Muscle layer of duodenum (tissue), 2 donors: ENCODE measurements around the gene ACTN4.

Experiments
- H3K27ac ChIP-seq: one replicate; pipeline ENCODE4 v1.7.0; 2013; ENCODE audit warnings: mild to moderate bottlenecking, low read length
- H3K27me3 ChIP-seq: one replicate; pipeline ENCODE4 v1.7.0; 2013; ENCODE audit warnings: low read depth, mild to moderate bottlenecking, control low read depth, low read length
- H3K36me3 ChIP-seq, 2 donors: one replicate each; pipeline ENCODE4 v1.7.0; 2013; ENCODE audit warnings: low read length in 2 of 2, control low read depth in 1 of 2, mild to moderate bottlenecking in 1 of 2; ENCODE audit not compliant: insufficient read depth in 2 of 2, control insufficient read depth in 1 of 2
- H3K4me1 ChIP-seq, 2 donors: one replicate each; pipeline ENCODE4 v1.7.0; 2013; ENCODE audit warnings: low read length in 2 of 2, mild to moderate bottlenecking in 2 of 2, control low read depth in 1 of 2, moderate library complexity in 1 of 2; ENCODE audit not compliant: insufficient read depth in 2 of 2, control insufficient read depth in 1 of 2
- H3K4me3 ChIP-seq, 2 donors: one replicate each; pipeline ENCODE4 v1.7.0; 2013; ENCODE audit warnings: low read length in 2 of 2, low read depth in 1 of 2, mild to moderate bottlenecking in 1 of 2
- H3K9me3 ChIP-seq, 2 donors: one replicate each; pipeline ENCODE4 v1.7.0; 2013; ENCODE audit warnings: low read length in 2 of 2, control low read depth in 1 of 2, mild to moderate bottlenecking in 1 of 2; ENCODE audit not compliant: control insufficient read depth in 1 of 2
- donor health status: healthy.

The ACTN4 gene

GRCh38 chr19:38674388-38675171, 27.1 kb downstream of the ACTN4 start:
- H3K27me3 ChIP-seq, result no peaks in the 10 kb centered on the region
- H3K4me3 ChIP-seq, result no peak overlapping the region
- H3K36me3 ChIP-seq, result peaks cover 0 to 3% of the 10 kb centered on the region in 2 donors
- peaks cover 52 to 60% of the 10 kb centered on the region in 2 donors for H3K4me1 ChIP-seq
- H3K27ac ChIP-seq, result peak overlapping the region; percentile 91
- no peaks in the 10 kb centered on the region for H3K9me3 ChIP-seq

GRCh38 chr19:38675611-38676010, 28.2 kb downstream of the ACTN4 start:
- no peak overlapping the region for H3K4me3 ChIP-seq
- no peaks in the 10 kb centered on the region for H3K9me3 ChIP-seq
- no peaks in the 10 kb centered on the region for H3K27me3 ChIP-seq
- H3K4me1 ChIP-seq, result peaks cover 54% of the 10 kb centered on the region in 2 donors
- H3K36me3 ChIP-seq, result no peaks in the 10 kb centered on the region
- H3K27ac ChIP-seq, result peak overlapping the region; percentile 91

GRCh38 chr19:38676023-38676877, 28.8 kb downstream of the ACTN4 start:
- H3K4me3 ChIP-seq, result peak overlapping the region; percentile 23 to 40
- H3K27ac ChIP-seq, result peak overlapping the region; percentile 91
- no peaks in the 10 kb centered on the region for H3K9me3 ChIP-seq
- H3K27me3 ChIP-seq, result no peaks in the 10 kb centered on the region
- no peaks in the 10 kb centered on the region for H3K36me3 ChIP-seq
- peaks cover 50 to 51% of the 10 kb centered on the region in 2 donors for H3K4me1 ChIP-seq

GRCh38 chr19:38676878-38677646, 29.6 kb downstream of the ACTN4 start:
- Histone ChIP-seq H3K4me3 (peak overlapping the region in 1 of 2 donors; percentile 23), H3K36me3 (no peaks in the 10 kb centered on the region), H3K27me3 (no peaks in the 10 kb centered on the region), H3K27ac (peak overlapping the region; percentile 91), H3K4me1 (peaks cover 45 to 48% of the 10 kb centered on the region in 2 donors), H3K9me3 (no peaks in the 10 kb centered on the region)

- H3K9me3 ChIP-seq, result no peaks in the 10 kb centered on the region
- H3K4me3 ChIP-seq, result no peak overlapping the region
- H3K36me3 ChIP-seq, result peaks cover 0 to 4% of the 10 kb centered on the region in 2 donors
- peak overlapping the region; percentile 62 for H3K27ac ChIP-seq
- no peaks in the 10 kb centered on the region for H3K27me3 ChIP-seq
- H3K4me1 ChIP-seq, result peaks cover 48 to 50% of the 10 kb centered on the region in 2 donors
Observed at GRCh38 chr19:38678217-38678890, 30.9 kb downstream of the ACTN4 start.

GRCh38 chr19:38678891-38679494, 31.5 kb downstream of the ACTN4 start:
- peak overlapping the region; percentile 62 for H3K27ac ChIP-seq
- no peak overlapping the region for H3K4me3 ChIP-seq
- H3K36me3 ChIP-seq, result peaks cover 0 to 9% of the 10 kb centered on the region in 2 donors
- H3K27me3 ChIP-seq, result no peaks in the 10 kb centered on the region
- H3K4me1 ChIP-seq, result peaks cover 51 to 53% of the 10 kb centered on the region in 2 donors
- H3K9me3 ChIP-seq, result no peaks in the 10 kb centered on the region

GRCh38 chr19:38679839-38680238, 32.4 kb downstream of the ACTN4 start:
- Histone ChIP-seq H3K27me3 (no peaks in the 10 kb centered on the region), H3K4me1 (peaks cover 52 to 57% of the 10 kb centered on the region in 2 donors), H3K9me3 (no peaks in the 10 kb centered on the region), H3K36me3 (peaks cover 0 to 15% of the 10 kb centered on the region in 2 donors), H3K27ac (peak overlapping the region; percentile 62), H3K4me3 (no peak overlapping the region)

GRCh38 chr19:38682195-38682867, 34.9 kb downstream of the ACTN4 start:
- Histone ChIP-seq H3K9me3 (no peaks in the 10 kb centered on the region), H3K27ac (peak overlapping the region; percentile 94), H3K27me3 (no peaks in the 10 kb centered on the region), H3K4me3 (peak overlapping the region in 1 of 2 donors; percentile 2), H3K36me3 (peaks cover 0 to 28% of the 10 kb centered on the region in 2 donors), H3K4me1 (peaks cover 49 to 52% of the 10 kb centered on the region in 2 donors)

GRCh38 chr19:38682872-38683392, 35.5 kb downstream of the ACTN4 start:
- no peaks in the 10 kb centered on the region for H3K9me3 ChIP-seq
- H3K36me3 ChIP-seq, result peaks cover 6 to 28% of the 10 kb centered on the region in 2 donors
- H3K4me3 ChIP-seq, result peak overlapping the region in 1 of 2 donors; percentile 2
- peak overlapping the region; percentile 94 for H3K27ac ChIP-seq
- peaks cover 49 to 58% of the 10 kb centered on the region in 2 donors for H3K4me1 ChIP-seq
- no peaks in the 10 kb centered on the region for H3K27me3 ChIP-seq
